ENCODE results near the gene TXNDC15. TPM values are rescaled to one million over a fixed set of nuclear protein-coding genes. Genes with fewer than 3 reads are reported as not detected.

The TXNDC15 gene, protein sequence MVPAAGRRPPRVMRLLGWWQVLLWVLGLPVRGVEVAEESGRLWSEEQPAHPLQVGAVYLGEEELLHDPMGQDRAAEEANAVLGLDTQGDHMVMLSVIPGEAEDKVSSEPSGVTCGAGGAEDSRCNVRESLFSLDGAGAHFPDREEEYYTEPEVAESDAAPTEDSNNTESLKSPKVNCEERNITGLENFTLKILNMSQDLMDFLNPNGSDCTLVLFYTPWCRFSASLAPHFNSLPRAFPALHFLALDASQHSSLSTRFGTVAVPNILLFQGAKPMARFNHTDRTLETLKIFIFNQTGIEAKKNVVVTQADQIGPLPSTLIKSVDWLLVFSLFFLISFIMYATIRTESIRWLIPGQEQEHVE
- total RNA-seq: 73.0 and 85.4 TPM in 2 replicates

GRCh38 chr5:134873987-134874830 lies at the start of gene TXNDC15:
TSS of gene TXNDC15 (plus strand) at chr5:134874371. CDS start at chr5:134874428, 57 bp downstream.

GRCh38 chr5:134845852-134846640 lies 28.1 kb upstream of the TXNDC15 start, which contains the start of gene C5orf24:
TSS of gene C5orf24 (plus strand) at chr5:134845968. CDS start at chr5:134854901, 8,933 bp downstream.

DNA sequence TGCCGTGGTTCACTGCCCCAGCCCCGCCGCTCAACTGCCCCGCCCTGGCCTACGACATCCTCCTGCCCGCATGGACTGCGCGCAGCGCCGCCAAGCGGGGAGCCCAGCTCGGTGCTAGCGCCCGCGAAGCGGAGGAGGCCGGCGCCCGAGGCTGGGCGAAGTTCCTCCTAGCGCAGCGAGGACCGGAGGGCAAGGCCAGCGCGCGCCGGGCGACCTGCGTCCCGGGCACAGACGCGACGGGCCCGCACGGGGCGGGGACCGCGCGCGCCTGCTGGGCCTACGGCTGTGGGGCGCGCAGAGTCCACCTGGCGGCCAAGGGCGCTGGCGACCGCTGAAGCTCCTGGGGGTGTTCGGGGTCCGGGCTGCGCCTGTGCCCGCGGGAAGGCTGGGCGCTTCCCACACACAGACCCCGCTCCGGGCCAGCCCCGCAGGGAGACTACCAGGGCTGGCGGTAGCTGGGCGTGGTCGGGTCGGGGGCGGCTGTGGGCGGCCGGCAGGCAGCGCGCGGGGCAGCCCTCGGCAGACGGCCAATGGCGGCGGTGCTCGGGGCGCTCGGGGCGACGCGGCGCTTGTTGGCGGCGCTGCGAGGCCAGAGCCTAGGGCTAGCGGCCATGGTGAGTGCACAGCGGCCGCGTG lies 30.6 kb downstream of the TXNDC15 start, which contains the start of gene PCBD2:
PCBD2 (plus strand) TSS at position 522 of the 636 bp plus-strand sequence; CDS start at position 531, 9 bp downstream.

Other genes with a start within 250 kb of the TXNDC15 start
- gene SAR1B, start 241.5 kb upstream of the TXNDC15 start, total RNA-seq: 29.1 TPM in 2 replicates
- 13.1 and 14.6 TPM in 2 replicates for gene SEC24A, start 225.6 kb upstream of the TXNDC15 start, total RNA-seq
- gene CAMLG, start 135.8 kb upstream of the TXNDC15 start, total RNA-seq: 32.9 and 34.8 TPM in 2 replicates
- gene DDX46, start 115.6 kb upstream of the TXNDC15 start, total RNA-seq: 14.4 and 15.1 TPM in 2 replicates
- gene C5orf24, start 28.4 kb upstream of the TXNDC15 start, total RNA-seq: 25.9 and 31.1 TPM in 2 replicates
- gene PCBD2, start 30.8 kb downstream of the TXNDC15 start, total RNA-seq: 3.4 and 5.0 TPM in 2 replicates
- gene CATSPER3, start 93.5 kb downstream of the TXNDC15 start, total RNA-seq: 0.17 and 0.30 TPM in 2 replicates
- gene PITX1, start 159.9 kb downstream of the TXNDC15 start, total RNA-seq: 2.9 and 3.1 TPM in 2 replicates